Keratinocyte (primary cell): ENCODE results near the gene ZNF19. TPM values are rescaled to one million over a fixed set of nuclear protein-coding genes. Genes with fewer than 3 reads are reported as not detected.

Source experiments
- DNase-seq: peaks from one replicate; pipeline ENCODE4 v3.0.0-alpha.2; 2011; ENCODE audit warnings: low read depth, missing footprints, low spot score
- FAIRE-seq: peaks from 2 replicates; lab custom pipeline; 2011; peaks lifted over from hg19 to GRCh38; lab: Jason Lieb, UNC
- H2AFZ ChIP-seq: 2 replicates; pipeline ENCODE4 v1.6.0; 2012; ENCODE audit warnings: low read length, control low read depth, inconsistent platforms; ENCODE audit not compliant: control insufficient read depth
- H3K27ac ChIP-seq: 2 replicates; pipeline ENCODE4 v1.5.1; 2011; ENCODE audit warnings: low read length; ENCODE audit not compliant: control insufficient read depth, insufficient read depth
- H3K27me3 ChIP-seq: 3 replicates; pipeline ENCODE4 v1.6.0; 2011; ENCODE audit warnings: low read length; ENCODE audit not compliant: control insufficient read depth, insufficient read depth; ENCODE audit errors: extremely low read depth
- H3K36me3 ChIP-seq, 2 experiments: 2 replicates in 1 of 2; 3 replicates in 1 of 2; pipeline ENCODE4 v1.5.1; 2011; ENCODE audit warnings: low read length in 2 of 2, mild to moderate bottlenecking in 1 of 2; ENCODE audit not compliant: control insufficient read depth in 2 of 2, insufficient read depth in 2 of 2; ENCODE audit errors: extremely low read depth in 1 of 2
- H3K4me1 ChIP-seq: 3 replicates; pipeline ENCODE4 v1.5.1; 2011; ENCODE audit warnings: low read length; ENCODE audit not compliant: control insufficient read depth, insufficient read depth; ENCODE audit errors: extremely low read depth
- H3K4me2 ChIP-seq: 3 replicates; pipeline ENCODE4 v1.6.0; 2011; ENCODE audit warnings: low read depth, low read length; ENCODE audit not compliant: control insufficient read depth, insufficient read depth; ENCODE audit errors: extremely low read depth
- H3K4me3 ChIP-seq, 3 experiments: fragments of 200-600 bp in 1 of 3; sonication (generic) in 1 of 3; 2 replicates in 2 of 3; 3 replicates in 1 of 3; pipeline ENCODE4 v1.5.1; 2011 to 2016; ENCODE audit warnings: low read length in 3 of 3, mild to moderate bottlenecking in 3 of 3, control low read depth in 2 of 3, inconsistent platforms in 1 of 3, low read depth in 1 of 3, mixed read lengths in 1 of 3, mixed run types in 1 of 3, moderate library complexity in 1 of 3; ENCODE audit not compliant: control insufficient read depth in 2 of 3, insufficient read depth in 2 of 3; ENCODE audit errors: extremely low read depth in 1 of 3
- H3K79me2 ChIP-seq: 2 replicates; pipeline ENCODE4 v1.6.0; 2012; ENCODE audit warnings: low read length; ENCODE audit not compliant: control insufficient read depth, insufficient read depth
- H3K9ac ChIP-seq: 3 replicates; pipeline ENCODE4 v1.6.0; 2011; ENCODE audit warnings: low read length; ENCODE audit not compliant: control insufficient read depth, insufficient read depth; ENCODE audit errors: extremely low read depth
- H3K9me1 ChIP-seq: 3 replicates; pipeline ENCODE4 v1.6.0; 2011; ENCODE audit warnings: low read length; ENCODE audit not compliant: control insufficient read depth, insufficient read depth; ENCODE audit errors: extremely low read depth
- H3K9me3 ChIP-seq: 2 replicates; pipeline ENCODE4 v1.5.1; 2012; ENCODE audit warnings: low read depth, low read length; ENCODE audit not compliant: control insufficient read depth
- H4K20me1 ChIP-seq: 3 replicates; pipeline ENCODE4 v1.6.0; 2011; ENCODE audit warnings: low read length; ENCODE audit not compliant: control insufficient read depth, insufficient read depth; ENCODE audit errors: extremely low read depth
- CTCF ChIP-seq, 3 experiments: IDR thresholded peaks in 1 of 3; conservative IDR thresholded peaks in 1 of 3; optimal IDR thresholded peaks in 1 of 3; 2 replicates in 2 of 3; 3 replicates in 1 of 3; pipeline versions ENCODE3 to v1.5.1; 2011; ENCODE audit warnings: low read length in 3 of 3, mild to moderate bottlenecking in 3 of 3, moderate library complexity in 2 of 3, control low read depth in 1 of 3, inconsistent platforms in 1 of 3; ENCODE audit not compliant: insufficient read depth in 2 of 3; ENCODE audit errors: extremely low read depth in 1 of 3
- EZH2 ChIP-seq: IDR thresholded peaks from one replicate; pipeline ENCODE4 v1.6.1; 2012; ENCODE audit warnings: inconsistent platforms, mild to moderate bottlenecking, low read length, moderate library complexity
- dilution Hi-C: fragments of 300-500 bp; cut with MboI; formaldehyde crosslinking; loops from one replicate; pipeline ENCODE4 v1.7.0; 2020; ENCODE audit warnings: low sequenced_read_pairs; ENCODE audit not compliant: extremely low pct_ligation_motif_present
- polyA plus RNA-seq, 5 experiments: library from polyadenylated mRNA; depleted of rRNA in 3 of 5; stranded (reverse) in 3 of 5; stranded (forward) in 1 of 5; unstranded in 1 of 5; fragments of >200 nt; gene quantifications; 1 replicate in 1 of 5; 2 replicates in 3 of 5; 3 replicates in 1 of 5; pipeline versions ENCODE4 v1.2.1 to v1.2.3, GENCODE V29; 2011 to 2012; ENCODE audit warnings: missing spikeins in 2 of 5, low read depth in 1 of 5, low replicate concordance in 1 of 5

ZNF19 gene
- polyA plus RNA-seq, 1 donor (not counting 4 experiments of a cell fraction or from before 2014, with no cell fraction given), result 1.7 TPM

- Histone ChIP-seq H3K79me2 (no peaks in the 10 kb centered on the region), H3K36me3 (no peaks in the 10 kb centered on the region), H3K9ac (no peak overlapping the region), H3K27me3 (no peaks in the 10 kb centered on the region), H3K4me1 (no peaks in the 10 kb centered on the region), H3K4me2 (no peak overlapping the region), H2AFZ (no peak overlapping the region), H3K27ac (no peak overlapping the region), H3K9me3 (no peaks in the 10 kb centered on the region), H3K9me1 (no peaks in the 10 kb centered on the region), H3K4me3 (no peak overlapping the region), H4K20me1 (no peaks in the 10 kb centered on the region)
- dilution Hi-C loops, result no loop called here
- FAIRE-seq (no peak), DNase-seq (no peak)
- TF ChIP-seq CTCF (optimal IDR thresholded peaks at IDR 0.05 in 1 of 3, IDR thresholded peaks at IDR 0.05 in 1 of 3, conservative IDR thresholded peaks at IDR 0.05 in 1 of 3; ENCODE audit: extremely low read depth in 1 of 3, insufficient read depth in 2 of 3, low read length in 3 of 3) (no peak), EZH2 (no peak)
These were observed 47.8 kb upstream of the ZNF19 start for GRCh38 chr16:71536752-71537499.

GRCh38 chr16:71532366-71532765 lies 43.2 kb upstream of the ZNF19 start:
- Histone ChIP-seq H4K20me1 (no peaks in the 10 kb centered on the region), H3K4me3 (no peak overlapping the region), H2AFZ (no peak overlapping the region), H3K4me1 (no peaks in the 10 kb centered on the region), H3K9ac (no peak overlapping the region), H3K4me2 (no peak overlapping the region), H3K9me1 (no peaks in the 10 kb centered on the region), H3K36me3 (no peaks in the 10 kb centered on the region), H3K9me3 (no peaks in the 10 kb centered on the region), H3K79me2 (no peaks in the 10 kb centered on the region), H3K27ac (no peak overlapping the region), H3K27me3 (no peaks in the 10 kb centered on the region)
- dilution Hi-C loops, result no loop called here
- FAIRE-seq (no peak), DNase-seq (no peak)
- TF ChIP-seq CTCF (optimal IDR thresholded peaks at IDR 0.05 in 1 of 3, IDR thresholded peaks at IDR 0.05 in 1 of 3, conservative IDR thresholded peaks at IDR 0.05 in 1 of 3; ENCODE audit: extremely low read depth in 1 of 3, insufficient read depth in 2 of 3, low read length in 3 of 3), result no peak
- TF ChIP-seq EZH2, result no peak
